Glomerular visceral epithelial cell (primary cell): ENCODE results near the gene KLHL26.
"Not testable (repeated sequence)": the region's sequence is repeated elsewhere in the genome, so short reads cannot be mapped to it uniquely, and the experiment has no call there.

Experiments used
- DNase-seq: peaks from one replicate; pipeline ENCODE4 v3.0.0-alpha.2; 2016; ENCODE audit errors: extremely low spot score

KLHL26 gene

GRCh38 chr19:18662972-18663732, 26.3 kb downstream of the KLHL26 start:
- peak; percentile 30 for DNase-seq

- DNase-seq = no peak
Observed at GRCh38 chr19:18663940-18664530, 27.2 kb downstream of the KLHL26 start.

- DNase-seq = no peak
Observed at GRCh38 chr19:18665771-18666202, 29.0 kb downstream of the KLHL26 start.

GRCh38 chr19:18666317-18666716, 29.5 kb downstream of the KLHL26 start:
- DNase-seq = no peak

- DNase-seq = no peak
Observed at GRCh38 chr19:18666784-18667183, 30.0 kb downstream of the KLHL26 start.

- DNase-seq = no peak
Observed at GRCh38 chr19:18667531-18668251, 30.9 kb downstream of the KLHL26 start.

- no peak for DNase-seq
Observed at GRCh38 chr19:18668252-18668631, 31.4 kb downstream of the KLHL26 start.

- DNase-seq = no peak
Observed at GRCh38 chr19:18668744-18669523, 32.1 kb downstream of the KLHL26 start.

GRCh38 chr19:18669524-18669817, 32.6 kb downstream of the KLHL26 start:
- DNase-seq = no peak

DNA sequence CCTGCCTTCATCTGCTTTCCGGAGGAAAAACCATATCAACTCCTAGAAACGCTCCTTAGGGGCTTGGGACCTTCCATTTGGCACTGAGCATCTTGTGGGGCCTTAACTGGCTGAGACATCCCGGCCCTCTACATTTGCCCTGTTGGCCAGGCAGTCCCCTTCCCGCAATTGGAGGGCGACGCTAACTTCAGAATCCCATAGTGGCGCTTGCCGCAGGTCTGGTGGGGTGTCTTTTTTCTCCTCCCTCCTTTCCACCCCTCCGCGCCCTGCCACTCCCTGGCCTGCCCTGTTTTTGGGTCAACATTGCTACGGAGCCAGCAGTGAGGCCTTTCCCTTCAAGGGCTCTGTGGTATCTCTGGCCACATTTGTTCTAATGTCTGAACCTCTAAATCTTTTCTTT, 33.1 kb downstream of the KLHL26 start:
- no peak for DNase-seq

DNA sequence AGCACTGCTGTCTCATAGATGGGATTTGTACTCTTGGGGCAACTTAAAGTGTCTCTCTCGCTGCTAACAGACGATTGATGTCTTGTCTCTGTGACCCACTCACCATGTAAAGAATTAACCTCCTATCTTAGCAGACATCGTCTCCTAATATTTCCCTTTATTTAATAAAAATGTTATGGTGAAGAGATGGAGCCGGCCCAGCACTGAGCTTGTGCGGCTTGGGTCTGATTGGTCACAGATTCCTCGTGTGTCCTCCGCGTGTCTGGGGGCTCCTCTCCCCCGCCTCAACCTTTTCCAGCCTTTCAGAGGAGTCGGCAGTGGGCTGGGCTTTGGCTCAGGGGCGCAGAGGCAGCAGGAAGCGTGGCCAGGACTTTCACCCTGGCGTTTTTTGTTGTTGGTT, 33.5 kb downstream of the KLHL26 start:
- no peak for DNase-seq

DNA sequence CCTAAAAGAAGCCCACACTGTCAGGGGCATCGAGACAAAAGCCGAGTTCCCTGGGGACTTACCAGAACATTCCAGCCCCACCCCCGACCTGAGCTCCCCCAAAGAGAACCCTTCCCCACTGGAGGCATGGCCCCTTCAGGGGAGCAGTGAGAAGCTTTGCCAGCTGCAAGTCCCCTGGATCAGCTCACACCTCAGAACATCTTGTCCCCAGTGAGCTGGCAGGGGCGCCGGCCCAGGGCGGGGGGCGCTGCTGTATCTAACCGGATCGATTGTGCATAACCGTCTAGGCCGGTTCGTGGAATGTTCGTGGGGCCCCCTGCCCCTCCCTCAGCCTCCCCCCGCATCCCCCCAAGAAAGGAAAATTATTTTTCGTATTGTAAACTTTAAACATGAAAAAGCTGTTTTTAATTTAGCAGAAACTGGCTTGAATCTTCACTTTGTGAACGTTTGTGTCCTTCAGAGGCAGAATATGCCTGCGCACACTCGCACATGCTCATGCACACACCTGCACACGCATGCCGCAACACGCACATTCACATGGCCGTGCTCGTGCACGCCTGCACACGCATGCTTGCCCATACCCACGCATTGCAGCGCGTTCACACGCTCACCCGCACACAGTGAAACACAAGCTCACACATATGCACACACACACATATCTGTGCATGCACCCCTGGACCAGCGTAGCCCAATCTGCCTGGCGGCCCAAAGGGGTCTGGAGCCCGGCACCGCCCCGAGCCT, 34.6 kb downstream of the KLHL26 start:
- DNase-seq = no peak

DNA sequence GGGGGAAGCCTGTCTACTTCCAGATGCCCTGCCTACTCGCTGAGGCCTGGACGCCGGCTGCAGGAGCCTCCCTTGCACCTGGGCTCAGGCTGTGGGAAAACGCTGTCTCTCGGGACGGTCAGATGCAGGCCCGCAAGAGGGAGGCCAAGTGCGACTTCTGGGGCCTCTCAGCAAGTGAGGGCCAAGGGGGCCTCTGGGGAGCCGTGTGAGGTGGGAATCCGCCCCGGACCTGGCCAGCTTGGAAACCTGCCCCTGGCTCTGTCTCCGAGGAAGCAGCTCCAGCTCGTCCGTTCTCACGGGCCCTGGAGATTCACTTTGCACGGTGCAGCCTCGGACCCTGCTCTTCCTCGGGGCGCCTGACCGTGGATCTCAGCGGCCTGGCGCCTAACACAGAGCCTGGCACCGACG, 35.2 kb downstream of the KLHL26 start:
- no peak for DNase-seq

GRCh38 chr19:18672606-18673337, 35.9 kb downstream of the KLHL26 start:
- DNase-seq = no peak

- no peak for DNase-seq
Observed at GRCh38 chr19:18674616-18675015, 37.8 kb downstream of the KLHL26 start.

GRCh38 chr19:18675779-18676178, 39.0 kb downstream of the KLHL26 start:
- DNase-seq = no peak

- DNase-seq = no peak
Observed at GRCh38 chr19:18676692-18677091, 39.9 kb downstream of the KLHL26 start.

- no peak for DNase-seq
Observed at GRCh38 chr19:18677156-18677555, 40.3 kb downstream of the KLHL26 start.

DNA sequence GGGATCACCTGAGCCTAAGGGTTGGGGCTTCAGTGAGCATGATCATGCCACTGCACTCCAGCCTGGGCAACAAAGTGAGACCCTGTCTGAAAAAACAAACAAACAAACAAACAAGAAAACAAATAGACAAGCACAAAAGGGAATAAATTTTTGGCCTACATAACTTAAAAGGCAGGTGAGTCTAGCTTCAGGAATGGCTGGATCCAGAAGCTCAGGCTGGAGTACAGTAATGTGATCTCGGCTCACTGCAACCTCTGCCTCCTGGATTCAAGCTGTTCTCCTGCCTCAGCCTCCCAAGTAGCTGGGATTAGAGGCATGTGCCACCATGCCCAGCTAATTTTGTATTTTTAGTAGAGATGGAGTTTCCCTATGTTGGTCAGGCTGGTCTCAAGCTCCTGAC, 43.3 kb downstream of the KLHL26 start:
- DNase-seq = not testable (repeated sequence)

DNA sequence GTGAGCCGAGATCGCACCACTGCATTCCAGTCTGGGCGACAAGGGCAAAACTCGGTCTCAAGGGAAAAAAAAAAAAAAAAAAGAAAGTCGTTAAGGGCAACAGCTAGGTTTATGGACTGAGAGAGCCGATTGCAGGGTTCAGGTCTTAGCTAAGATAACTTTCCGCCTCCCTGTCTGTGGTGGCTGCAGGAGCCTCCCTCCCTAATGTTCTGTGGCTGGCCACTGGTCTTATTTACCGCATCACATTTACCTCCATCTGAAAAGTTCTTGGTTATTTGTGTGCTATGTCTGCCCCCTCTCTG, 45.9 kb downstream of the KLHL26 start:
- no peak for DNase-seq
